22Rv1 (cell line): ENCODE results near the gene IP6K3.

Source experiments
- H3K27ac ChIP-seq: fragments of 450-650 bp; 2 replicates; pipeline ENCODE4 v1.5.1; 2017
- CTCF ChIP-seq: fragments of 450-650 bp; IDR thresholded peaks from 2 replicates; pipeline ENCODE4 v1.5.1; 2017; ENCODE audit warnings: mild to moderate bottlenecking
- ZFX ChIP-seq: fragments of 450-650 bp; IDR thresholded peaks from 2 replicates; pipeline ENCODE4 v1.6.1; 2017; ENCODE audit warnings: antibody characterized with exemption, borderline replicate concordance

IP6K3 gene

GRCh38 chr6:33713786-33714185 is 32.9 kb downstream of the IP6K3 start:
- TF ChIP-seq CTCF = no peak
- no peak for TF ChIP-seq ZFX
- H3K27ac ChIP-seq = peak overlapping the region; percentile 63

- H3K27ac ChIP-seq = peak overlapping the region; percentile 63; the same call in 1 of the 2 replicates
- no peak for TF ChIP-seq ZFX
- no peak for TF ChIP-seq CTCF
Measured at GRCh38 chr6:33712914-33713313, 33.8 kb downstream of the IP6K3 start.

GRCh38 chr6:33711140-33712129 is 35.3 kb downstream of the IP6K3 start, which contains the start of gene UQCC2:
Gene UQCC2, minus strand, starts transcription at chr6:33711700. Its CDS starts 14 bp downstream, at chr6:33711686.
- peak; percentile 90 for TF ChIP-seq CTCF
- TF ChIP-seq ZFX = no peak
- peak within 1 kb of the TSS; percentile 91 for H3K27ac ChIP-seq

DNA sequence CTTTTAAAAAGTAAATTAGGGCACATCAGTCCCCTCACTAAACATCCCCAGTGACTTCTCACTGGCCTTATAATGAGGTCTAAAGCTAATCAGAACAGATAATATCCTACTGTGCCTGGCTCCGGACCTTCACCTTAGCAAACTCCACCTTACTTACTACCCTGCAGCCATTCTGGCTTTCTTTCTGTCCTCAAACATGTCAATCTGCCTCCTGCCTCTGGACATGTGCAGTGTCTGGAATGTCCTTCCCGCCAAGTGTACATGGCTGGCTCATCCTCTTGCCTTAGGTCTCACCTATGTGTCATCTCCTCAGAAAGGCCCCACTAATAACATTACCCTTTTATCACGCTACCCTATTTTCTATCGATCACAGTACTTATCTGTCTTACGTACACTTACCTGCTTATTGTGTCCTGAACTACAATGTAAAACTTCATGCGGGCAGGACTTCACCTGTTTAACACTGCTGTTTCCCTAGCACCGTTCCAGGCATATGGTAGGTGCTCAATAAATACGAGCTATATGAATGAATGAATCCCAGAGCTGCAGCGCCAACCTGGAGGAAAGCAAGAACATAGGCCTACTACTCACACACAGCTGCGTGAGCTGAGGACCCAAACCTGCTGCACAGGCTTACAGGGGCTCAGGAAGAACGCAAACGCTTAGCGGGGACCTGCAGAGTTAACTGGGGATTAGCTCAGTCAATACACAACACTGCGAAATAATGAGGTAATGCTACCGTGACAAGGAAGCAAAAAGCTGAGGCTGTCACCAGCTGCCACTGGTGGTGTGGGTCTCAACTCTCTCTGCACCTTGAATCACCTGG is 36.2 kb downstream of the IP6K3 start:
- peak overlapping the region; percentile 91 for H3K27ac ChIP-seq
- no peak for TF ChIP-seq CTCF
- TF ChIP-seq ZFX = no peak

- peak overlapping the region; percentile 91; the same call in 1 of the 2 replicates for H3K27ac ChIP-seq
- TF ChIP-seq ZFX (no peak), CTCF (no peak)
Measured at GRCh38 chr6:33709605-33710295, 37.0 kb downstream of the IP6K3 start.

DNA sequence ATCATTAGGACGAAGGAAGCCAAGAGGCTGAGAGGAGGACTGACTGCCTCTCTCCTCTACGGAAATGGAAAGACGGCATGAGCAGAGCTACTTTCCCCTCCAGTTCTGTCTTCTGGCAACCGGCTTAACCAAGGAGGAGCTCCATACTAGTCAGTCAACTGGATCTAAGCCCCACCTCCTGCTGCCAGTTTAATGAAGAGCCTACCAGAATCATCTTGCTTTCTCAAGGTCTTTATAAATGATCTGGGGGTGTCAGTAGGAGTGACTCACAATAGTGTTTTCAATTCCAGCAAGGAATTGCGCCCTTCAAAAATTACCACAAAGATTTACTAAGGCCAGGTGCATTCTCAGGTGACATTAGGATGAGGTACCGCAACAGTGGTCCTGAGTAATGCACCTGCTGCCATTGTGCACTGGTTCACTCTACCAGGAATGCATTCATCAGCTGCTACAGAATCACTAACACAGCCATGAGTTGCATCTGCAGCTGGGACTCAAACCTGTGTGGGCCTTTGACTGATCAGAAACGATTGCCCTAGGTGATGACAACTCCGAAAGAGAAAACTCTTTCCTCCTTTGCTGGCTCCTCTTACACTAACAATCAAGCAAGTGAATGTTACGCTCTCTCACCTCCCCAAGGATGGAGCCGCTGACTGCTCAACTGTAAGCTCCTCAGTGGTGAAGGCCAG is 38.0 kb downstream of the IP6K3 start:
- TF ChIP-seq CTCF = no peak
- no peak for TF ChIP-seq ZFX
- no peak overlapping the region for H3K27ac ChIP-seq
